ENCODE data around the gene ARPC1A.
"Not testable (repeated sequence)": the region's sequence is repeated elsewhere in the genome, so short reads cannot be mapped to it uniquely, and the experiment has no call there.

DNA sequence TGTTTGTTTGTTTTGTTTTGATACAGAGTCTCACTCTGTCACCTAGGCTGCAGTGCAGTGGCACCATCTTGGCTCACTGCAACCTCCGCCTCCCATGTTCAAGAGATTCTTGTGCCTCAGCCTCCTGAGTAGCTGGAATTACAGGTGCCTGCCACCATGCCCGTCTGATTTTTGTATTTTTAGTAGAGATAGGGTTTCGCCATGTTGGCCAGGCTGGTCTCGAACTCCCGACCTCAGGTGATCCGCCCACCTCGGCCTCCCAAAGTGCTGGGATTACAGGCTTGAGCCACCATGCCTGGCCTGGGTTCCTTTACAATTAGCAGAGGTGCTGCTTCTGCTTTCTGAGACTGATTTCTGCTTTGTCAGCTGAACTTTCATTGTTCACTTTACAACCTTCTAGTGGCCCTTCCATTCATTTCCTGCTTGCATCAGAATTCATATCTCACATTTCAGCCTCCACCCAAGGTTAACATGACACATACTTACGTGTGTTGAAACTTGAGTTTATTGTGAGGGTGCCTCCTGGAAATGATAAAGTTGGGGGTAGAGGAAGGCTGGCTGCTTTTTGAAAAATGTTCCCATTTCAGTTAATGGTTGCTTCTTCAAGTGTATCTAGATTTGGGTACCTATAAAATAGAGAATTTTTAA lies 4.7 kb downstream of the ARPC1A start:
- not testable (repeated sequence) for TF ChIP-seq POLR2A (IDR thresholded peaks at IDR 0.05)
- TF ChIP-seq, protein P1, sequence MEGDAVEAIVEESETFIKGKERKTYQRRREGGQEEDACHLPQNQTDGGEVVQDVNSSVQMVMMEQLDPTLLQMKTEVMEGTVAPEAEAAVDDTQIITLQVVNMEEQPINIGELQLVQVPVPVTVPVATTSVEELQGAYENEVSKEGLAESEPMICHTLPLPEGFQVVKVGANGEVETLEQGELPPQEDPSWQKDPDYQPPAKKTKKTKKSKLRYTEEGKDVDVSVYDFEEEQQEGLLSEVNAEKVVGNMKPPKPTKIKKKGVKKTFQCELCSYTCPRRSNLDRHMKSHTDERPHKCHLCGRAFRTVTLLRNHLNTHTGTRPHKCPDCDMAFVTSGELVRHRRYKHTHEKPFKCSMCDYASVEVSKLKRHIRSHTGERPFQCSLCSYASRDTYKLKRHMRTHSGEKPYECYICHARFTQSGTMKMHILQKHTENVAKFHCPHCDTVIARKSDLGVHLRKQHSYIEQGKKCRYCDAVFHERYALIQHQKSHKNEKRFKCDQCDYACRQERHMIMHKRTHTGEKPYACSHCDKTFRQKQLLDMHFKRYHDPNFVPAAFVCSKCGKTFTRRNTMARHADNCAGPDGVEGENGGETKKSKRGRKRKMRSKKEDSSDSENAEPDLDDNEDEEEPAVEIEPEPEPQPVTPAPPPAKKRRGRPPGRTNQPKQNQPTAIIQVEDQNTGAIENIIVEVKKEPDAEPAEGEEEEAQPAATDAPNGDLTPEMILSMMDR (IDR thresholded peaks at IDR 0.05) = not testable (repeated sequence)
